DMS153 treated with DMSO at 0.1 percent for 48 hours (cell line): ENCODE data around the gene CUL1.

Experiments
- DNase-seq: peaks from one replicate; lab custom pipeline; 2025; ENCODE audit not compliant: unreplicated experiment; lab: John Stamatoyannopoulos, UW

CUL1 gene

GRCh38 chr7:148803094-148803493, 104.4 kb downstream of the CUL1 start:
- DNase-seq = no peak

- no peak for DNase-seq
These were observed 105.9 kb downstream of the CUL1 start for GRCh38 chr7:148804343-148805235.

GRCh38 chr7:148806187-148806586, 107.5 kb downstream of the CUL1 start:
- no peak for DNase-seq

GRCh38 chr7:148807436-148807835, 108.7 kb downstream of the CUL1 start:
- no peak for DNase-seq

GRCh38 chr7:148809856-148810255, 111.2 kb downstream of the CUL1 start:
- no peak for DNase-seq

GRCh38 chr7:148811892-148812291, 113.2 kb downstream of the CUL1 start:
- no peak for DNase-seq

GRCh38 chr7:148813890-148814289, 115.2 kb downstream of the CUL1 start:
- DNase-seq = no peak

GRCh38 chr7:148814922-148815559, 116.3 kb downstream of the CUL1 start:
- no peak for DNase-seq

GRCh38 chr7:148815612-148816011, 116.9 kb downstream of the CUL1 start:
- DNase-seq = no peak

- DNase-seq = no peak
These were observed 121.1 kb downstream of the CUL1 start for GRCh38 chr7:148819697-148820360.

- no peak for DNase-seq
These were observed 122.7 kb downstream of the CUL1 start for GRCh38 chr7:148821422-148821821.

- DNase-seq = no peak
These were observed 126.2 kb downstream of the CUL1 start for GRCh38 chr7:148824864-148825263.

- DNase-seq = no peak
These were observed 126.6 kb downstream of the CUL1 start for GRCh38 chr7:148825338-148825737.

GRCh38 chr7:148828965-148829364, 130.3 kb downstream of the CUL1 start:
- no peak for DNase-seq

GRCh38 chr7:148830897-148831692, 132.4 kb downstream of the CUL1 start:
- no peak for DNase-seq

- no peak for DNase-seq
These were observed 133.1 kb downstream of the CUL1 start for GRCh38 chr7:148831782-148832181.

- no peak for DNase-seq
These were observed 135.9 kb downstream of the CUL1 start for GRCh38 chr7:148834605-148835004.

GRCh38 chr7:148835854-148836253, 137.2 kb downstream of the CUL1 start:
- DNase-seq = no peak

- no peak for DNase-seq
These were observed 140.2 kb downstream of the CUL1 start for GRCh38 chr7:148838905-148839304.

GRCh38 chr7:148847815-148848734, 149.4 kb downstream of the CUL1 start:
- DNase-seq = no peak
